Posterior cingulate gyrus (tissue), 11 donors: ENCODE data around the gene TMEM205.
"Not testable (repeated sequence)": the region's sequence is repeated elsewhere in the genome, so short reads cannot be mapped to it uniquely, and the experiment has no call there.

Experiments
- DNase-seq, 10 donors: peaks; one replicate each; pipeline versions ENCODE4 v3.0.0 to v3.0.0-alpha.2; 2020 to 2021; ENCODE audit warnings: mixed read lengths in 3 of 10
- intact Hi-C: fragments of 100-400 bp; cut with DNase I; formaldehyde crosslinking; loops from one replicate; pipeline ENCODE4 v1.15.1; 2023

The TMEM205 gene

DNA sequence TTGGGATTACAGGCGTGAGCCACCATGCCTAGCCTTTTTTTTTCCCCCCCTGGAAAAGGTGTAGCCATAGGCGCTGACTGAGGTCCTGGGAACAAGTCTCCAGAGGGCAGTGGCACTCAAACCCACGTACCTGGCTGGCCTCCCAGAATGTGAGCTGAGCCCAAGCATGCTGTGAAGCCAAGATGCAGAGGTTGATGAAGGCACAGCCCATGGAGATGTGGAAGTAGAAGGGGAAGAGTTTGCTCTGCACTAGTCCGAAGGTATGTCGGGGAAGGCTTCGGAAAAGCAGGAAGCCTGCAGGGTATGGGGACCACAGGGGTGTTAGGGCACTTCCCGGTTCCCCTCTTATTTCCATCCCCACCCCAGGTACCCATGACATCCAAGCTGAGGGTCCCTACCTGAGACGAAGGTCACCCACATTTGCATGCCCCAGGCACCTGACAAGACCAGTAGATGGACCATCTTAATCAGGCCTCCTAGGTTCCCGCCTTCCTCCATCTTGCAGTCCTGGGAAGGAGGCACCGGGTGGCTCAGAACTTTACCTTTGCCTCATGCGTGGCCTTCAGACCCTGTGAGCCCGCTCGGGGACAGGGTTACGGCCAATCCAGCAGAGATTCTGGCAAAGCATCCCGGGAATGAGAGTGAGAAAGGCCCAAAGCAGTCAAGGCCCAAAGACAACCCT is 805 bp downstream of the TMEM205 start:
- DNase-seq = no peak
- intact Hi-C loops = no loop called here

DNA sequence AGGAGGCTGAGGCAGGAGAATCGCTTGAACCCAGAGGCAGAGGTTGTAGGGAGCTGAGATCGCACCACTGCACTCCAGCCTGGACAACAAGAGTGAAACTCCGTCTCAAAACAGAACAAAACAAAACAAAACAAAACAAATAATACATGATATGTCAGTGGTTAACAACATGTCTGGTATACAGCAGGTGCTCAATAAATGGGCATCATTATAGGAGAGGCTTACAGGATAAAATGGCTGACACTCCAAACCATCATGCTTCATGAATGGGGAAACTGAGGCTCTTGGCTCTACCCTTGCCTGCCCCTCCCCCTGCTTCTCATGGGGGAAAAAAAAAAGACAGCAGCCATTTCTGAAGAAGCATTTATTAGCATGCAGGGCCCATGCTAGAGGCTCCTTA is 3.6 kb downstream of the TMEM205 start:
- intact Hi-C loops = no loop called here
- DNase-seq = no peak

DNA sequence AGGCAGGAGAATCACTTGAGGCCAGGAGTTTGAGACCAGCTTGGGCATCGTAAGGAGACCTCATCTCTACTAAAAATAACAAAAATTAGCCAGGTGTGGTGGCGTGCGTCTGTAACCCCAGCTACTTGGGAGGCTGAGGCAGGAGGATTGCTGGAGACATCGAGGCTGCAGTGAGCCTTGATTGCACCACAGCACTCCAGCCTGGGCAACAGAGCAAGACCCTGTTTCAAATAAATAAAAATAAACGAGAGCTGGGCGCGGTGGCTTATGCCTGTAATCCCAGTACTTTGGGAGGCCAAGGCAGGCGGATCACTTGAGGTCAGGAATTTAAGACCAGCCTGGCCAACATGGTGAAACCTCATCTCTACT is 6.0 kb downstream of the TMEM205 start:
- DNase-seq, intact Hi-C loops: not testable (repeated sequence)

DNA sequence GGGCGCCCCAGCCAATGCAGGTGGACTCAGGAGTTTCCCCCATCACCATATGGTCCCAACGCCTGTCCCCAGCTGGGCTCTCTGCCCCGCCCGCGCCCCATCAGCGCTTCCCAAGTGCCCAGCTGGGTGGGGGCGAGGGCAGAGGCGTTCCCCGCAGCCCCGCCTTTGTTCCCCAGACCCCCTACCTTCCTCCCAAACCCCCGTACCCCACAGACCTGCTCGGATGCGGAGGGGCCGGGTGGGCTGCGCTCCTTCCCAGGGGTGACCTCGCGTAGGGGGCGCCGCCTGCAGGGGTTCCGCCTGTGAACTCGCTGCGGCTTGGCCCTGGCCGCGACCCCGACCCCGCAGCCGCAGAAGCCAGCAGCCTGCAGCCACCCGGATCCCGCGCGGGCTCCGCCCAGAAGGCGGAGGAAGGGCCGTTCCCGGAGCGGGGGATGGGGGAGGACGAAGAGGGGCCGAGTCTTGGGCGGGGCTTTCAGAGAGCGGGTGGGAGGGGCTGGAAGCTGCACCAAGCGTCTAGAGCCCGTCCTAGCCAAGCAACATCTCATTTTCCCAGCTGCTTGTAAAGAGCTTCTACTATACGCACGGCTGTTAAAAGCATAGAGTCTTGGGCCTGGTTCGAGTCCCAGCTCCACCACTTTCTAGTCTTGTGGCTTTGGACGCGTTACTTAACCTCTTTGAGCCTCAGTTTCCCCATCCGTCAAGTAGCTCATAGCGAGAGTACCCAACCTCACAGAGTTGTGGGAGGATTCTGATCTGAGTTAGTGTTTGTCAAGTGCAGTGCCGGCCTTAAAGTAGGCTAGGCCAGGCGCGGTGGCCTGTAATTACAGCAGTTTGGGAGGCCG is 6.6 kb downstream of the TMEM205 start, which contains the start of gene RAB3D:
Gene RAB3D, minus strand, starts transcription at position 404 of the 845 bp plus-strand sequence. CDS start 2,258 bp downstream, outside the sequence.
- intact Hi-C loops = no loop called here
- DNase-seq = peak; percentile 79 to 98 (median 90)

DNA sequence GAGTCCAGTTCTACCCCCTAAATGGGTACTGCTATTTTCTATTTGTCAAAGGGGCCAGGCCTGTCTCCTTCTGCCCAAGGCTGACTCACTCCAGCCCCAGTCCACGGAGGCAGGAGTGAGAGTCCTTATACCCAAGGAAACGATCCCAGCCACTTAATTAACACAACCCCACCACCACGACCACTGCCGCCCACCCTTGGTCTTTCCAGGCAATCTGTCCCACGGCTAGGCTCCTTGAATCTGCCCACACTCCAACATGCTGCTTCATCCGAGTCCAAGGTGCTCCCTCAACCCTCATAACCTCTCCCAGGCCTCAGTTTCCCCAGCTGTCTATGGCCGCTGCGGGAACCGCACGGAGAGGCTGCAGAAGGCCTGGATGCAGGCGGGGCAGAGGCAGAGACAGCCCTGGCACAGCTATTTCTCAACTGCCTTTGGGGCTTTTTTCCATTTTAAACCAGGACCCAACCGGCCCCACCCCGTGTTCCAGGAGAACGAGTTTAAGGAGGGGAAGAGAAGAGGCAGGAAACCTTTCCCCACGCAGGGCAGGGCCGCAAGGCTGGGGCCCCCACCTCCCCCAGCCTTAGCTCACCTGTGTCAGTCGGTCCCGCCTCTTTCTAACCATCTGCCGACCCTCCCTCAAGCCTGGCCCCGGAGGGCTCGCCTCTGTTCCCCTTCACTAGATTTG is 7.4 kb downstream of the TMEM205 start:
- intact Hi-C loops = no loop called here
- peak in 1 of 10 donors; percentile 78 for DNase-seq

DNA sequence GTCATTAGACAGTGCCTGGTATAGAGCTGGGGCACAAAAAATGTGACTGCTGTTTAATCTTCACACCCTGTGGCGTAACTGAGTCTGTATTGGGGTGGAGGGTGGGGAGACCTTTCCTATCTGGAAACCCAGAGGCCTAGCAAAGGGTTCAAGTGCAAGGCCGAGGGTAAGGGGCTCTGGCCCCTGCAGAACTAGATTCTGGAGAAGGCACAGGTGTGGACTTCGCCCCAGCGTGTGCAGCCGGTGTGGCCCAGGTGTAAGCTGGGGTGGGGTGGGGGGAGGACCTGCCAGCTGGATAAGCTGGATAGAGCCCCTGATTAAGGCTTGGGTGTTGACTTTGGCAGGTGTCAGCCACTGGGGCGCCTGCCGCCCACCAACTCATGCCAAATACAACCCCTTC is 7.9 kb downstream of the TMEM205 start:
- intact Hi-C loops = no loop called here
- peak in 1 of 10 donors; percentile 55 for DNase-seq

DNA sequence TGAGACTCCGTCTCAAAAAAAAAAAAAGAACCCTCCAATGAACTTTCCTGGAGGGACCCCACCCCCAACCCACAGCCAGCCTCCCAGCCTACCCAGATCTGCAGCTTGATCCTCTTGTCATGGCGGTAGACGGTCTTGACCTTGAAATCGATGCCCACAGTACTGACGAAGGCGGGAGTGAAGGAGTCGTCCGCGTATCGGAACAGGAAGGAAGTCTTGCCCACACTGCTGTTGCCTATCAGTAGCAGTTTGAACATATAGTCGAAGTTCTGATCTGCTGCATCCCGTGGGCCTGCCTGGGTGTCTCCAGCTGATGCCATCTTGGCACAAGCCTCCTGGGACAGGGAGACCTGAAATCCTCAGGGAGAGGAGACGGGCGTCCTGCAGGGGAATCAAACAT is 9.0 kb downstream of the TMEM205 start:
- intact Hi-C loops = no loop called here
- DNase-seq = peak in 1 of 10 donors; percentile 38

DNA sequence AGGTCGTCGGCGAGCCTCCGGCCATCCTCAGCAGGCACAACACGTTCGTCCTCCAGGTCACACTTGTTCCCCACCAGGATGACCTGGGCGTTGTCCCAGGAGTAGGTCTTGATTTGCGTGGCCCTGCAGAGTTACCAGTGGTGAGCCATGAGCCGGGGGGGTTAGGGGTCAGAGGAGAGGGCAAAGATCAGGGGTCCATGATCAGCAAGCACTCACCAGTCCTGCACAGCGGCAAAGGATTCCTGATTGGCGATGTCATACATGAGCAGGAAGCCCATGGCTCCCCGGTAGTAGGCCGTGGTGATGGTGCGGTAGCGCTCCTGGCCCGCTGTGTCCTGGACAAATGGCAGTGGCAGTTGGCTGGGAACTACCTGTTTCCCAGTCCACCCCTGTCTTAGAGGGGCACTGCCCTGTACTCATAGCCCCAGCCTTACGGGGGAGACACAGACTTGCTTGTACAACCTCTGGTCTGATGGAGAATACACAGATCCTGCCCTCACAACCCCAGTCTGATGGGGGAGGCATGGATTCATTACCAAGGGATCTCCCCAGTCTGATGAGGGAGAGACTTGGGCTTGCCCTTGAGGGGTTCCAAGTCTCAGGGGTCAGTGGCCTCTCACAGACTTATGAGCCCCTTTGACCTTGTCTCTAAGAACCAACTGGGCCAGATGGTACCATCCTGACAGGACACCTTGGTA is 10.5 kb downstream of the TMEM205 start:
- peak in 1 of 10 donors; percentile 59 for DNase-seq
- intact Hi-C loops = no loop called here

DNA sequence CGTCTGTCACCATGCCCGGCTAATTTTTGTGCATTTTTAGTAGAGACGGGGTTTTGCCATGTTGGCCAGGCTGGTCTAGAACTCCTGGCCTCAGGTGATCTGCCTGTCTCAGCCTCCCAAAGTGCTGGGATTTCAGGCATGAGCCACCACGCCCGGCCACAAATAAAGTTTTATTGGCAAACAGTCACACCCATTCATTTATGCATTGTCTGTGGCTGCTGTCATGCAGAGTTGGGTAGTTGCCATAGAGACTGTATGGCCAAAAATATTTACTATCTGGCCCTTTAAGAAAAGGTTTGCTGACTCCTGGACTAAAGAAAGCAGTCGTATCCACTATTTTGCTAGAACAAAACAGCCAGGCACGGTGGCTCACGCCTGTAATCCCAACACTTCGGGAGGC is 12.2 kb downstream of the TMEM205 start:
- intact Hi-C loops = not testable (repeated sequence)
- DNase-seq = peak in 1 of 10 donors; percentile 35

DNA sequence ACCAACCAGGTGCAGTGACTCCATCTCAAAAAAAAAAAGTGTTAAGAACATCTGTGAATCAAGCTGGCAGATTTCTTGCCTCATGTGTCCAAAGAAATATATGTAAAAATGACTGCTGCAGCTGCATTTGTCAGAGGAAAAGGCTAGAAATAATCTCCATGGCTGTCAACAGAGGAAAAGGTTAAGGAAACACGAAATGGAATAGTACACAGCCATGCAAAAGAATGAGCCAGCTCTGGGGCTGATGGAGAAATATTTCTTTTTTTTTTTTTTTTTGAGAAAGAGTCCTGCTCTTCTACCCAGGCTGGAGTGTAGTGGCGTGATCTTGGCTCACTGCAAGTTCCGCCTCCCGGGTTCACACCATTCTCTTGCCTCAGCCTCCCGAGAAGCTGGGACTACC is 13.2 kb downstream of the TMEM205 start:
- intact Hi-C loops = no loop called here
- DNase-seq = peak in 1 of 10 donors; percentile 12

DNA sequence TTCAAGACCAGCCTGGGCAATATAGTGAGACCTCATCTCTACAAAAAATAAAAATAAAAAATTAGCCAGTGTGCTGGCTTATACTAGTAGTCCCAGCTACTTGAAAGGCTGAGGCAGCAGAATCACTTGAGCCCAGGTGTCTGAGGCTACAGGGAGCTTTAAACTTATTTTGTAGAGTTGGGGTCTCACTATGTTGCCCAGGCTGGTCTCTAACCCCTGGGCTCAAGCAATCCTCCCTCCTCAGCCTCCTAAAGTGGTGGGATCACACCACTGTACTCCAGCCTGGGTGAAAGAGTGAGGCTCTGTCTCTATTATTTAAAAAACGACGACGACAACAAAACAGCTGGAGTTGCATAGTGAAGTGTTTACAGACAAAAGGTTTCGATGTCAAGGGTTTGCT is 14.6 kb downstream of the TMEM205 start:
- intact Hi-C loops = no loop called here
- DNase-seq = no peak

DNA sequence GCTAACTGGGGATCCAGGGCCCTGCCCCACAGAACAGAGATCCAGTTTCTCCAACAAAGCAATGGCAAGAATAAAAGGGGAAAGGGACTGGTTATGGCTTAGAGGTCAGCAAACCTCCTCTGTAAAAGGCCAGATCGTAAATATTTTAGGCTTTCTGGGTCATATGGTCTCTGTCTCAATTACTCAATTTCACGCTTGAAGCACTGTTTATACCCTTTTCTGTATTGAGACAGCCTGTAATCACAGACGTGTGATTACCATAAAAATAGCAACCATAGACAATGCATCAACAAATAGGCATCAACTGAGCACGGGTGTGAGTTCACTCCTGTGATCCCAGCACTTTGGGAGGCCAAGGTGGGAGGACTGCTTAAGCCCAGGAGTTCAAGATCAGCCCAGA is 15.9 kb downstream of the TMEM205 start:
- DNase-seq = peak in 1 of 10 donors; percentile 36
- intact Hi-C loops = no loop called here

DNA sequence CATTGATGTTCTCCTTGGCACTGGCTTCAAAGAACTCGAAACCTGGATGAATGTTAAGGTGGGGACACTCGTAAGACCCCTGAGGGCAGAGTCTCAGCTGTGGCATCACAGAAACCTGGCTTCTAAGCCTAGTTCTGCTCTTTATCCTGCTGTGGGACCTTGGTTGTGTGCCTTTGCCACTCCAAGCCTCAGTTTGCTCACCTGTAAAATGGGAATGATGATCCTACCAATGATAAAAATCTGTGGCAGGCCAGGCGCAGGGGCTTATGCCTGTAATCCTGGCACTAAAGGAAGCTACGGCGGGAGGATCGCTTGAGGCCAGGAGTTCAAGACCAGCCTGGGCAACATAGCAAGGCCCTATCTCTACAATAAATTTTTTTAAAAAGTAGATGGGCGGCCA is 20.5 kb downstream of the TMEM205 start:
- DNase-seq = peak in 1 of 10 donors; percentile 16
- intact Hi-C loops = no loop called here

DNA sequence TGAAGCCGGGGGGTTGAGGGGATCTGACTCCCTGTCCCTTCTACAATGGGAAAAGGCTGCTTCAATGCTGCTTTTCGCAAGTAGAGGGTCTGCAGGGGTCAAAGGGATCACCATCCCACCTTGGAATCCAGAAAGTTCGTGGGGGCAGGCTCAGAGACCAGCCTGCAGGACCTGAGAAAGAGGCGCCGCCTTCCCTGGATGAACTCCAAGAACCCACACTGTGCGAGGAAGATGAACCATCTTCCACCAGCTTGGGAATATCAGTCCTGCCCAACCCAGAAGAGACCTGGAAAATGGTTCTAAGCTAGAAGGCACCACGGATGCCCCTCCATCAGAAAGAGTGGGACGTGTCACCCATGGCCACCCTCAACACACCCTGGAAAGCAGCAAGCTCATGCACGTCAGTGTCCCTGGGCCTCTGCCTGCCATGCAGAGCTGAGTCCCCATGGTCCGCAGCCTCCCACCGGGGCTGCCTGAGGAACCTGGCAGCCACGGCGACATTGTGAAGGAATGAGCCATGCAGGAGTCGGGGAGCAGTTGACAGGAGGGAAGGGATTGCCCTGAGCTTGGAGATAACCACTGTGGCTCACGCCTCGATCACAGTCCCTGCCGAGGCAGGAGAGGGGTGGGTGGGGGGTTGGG is 21.2 kb downstream of the TMEM205 start:
- DNase-seq = peak in 1 of 10 donors; percentile 46
- intact Hi-C loops = no loop called here

DNA sequence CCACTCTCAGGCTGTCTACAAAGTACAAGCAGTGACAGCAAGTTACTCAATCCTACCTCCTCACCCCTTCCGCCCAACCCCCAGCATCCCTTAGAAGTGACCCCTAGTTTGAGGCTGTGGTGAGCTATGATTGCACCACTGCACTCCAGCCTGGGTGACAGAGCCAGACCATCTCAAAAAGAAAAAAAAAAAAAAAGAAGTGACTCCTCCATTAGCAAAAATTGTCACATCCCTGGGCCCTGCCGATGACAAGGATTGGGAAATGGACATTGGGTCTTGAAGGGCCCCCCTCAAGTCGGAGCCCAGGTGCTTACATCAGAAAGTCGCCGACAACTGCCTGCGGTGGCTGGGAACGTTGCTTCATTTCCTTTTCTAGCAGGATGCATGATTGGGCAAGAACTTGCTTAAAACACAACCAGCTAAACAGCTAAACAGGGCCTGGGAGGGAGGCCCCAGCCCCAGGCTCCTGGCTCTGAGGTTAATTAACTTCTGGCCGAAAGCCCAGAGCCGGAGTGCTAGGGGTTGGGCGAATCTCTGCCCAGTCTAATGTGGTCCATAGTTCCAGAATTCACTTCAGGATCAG is 21.9 kb downstream of the TMEM205 start:
- intact Hi-C loops = no loop called here
- DNase-seq = peak in 8 of 10 donors; percentile 41 to 91 (median 52)

DNA sequence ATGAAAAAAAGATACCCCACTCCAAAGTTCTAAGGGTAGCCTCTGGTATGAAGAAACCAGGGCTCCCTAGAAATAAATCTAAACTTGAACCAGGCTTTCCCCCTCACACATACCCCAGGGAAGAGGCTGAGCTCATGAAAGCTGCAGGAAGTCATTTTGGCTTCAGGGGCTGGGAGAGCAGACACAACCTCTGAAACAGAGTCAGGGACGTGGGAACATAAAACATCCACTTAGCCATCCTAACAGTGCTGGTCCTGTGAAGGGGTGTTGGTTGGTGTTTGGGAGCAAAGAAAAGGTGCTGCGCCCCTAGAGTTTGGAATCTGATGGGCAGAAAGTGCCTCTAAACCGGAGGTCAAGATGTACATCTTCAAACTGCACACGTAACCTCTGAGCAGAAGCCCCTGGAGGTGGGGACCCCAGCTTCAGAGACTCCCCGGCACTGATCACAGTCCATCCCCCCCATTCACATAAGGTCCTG is 22.4 kb downstream of the TMEM205 start:
- DNase-seq = peak in 1 of 10 donors; percentile 0

DNA sequence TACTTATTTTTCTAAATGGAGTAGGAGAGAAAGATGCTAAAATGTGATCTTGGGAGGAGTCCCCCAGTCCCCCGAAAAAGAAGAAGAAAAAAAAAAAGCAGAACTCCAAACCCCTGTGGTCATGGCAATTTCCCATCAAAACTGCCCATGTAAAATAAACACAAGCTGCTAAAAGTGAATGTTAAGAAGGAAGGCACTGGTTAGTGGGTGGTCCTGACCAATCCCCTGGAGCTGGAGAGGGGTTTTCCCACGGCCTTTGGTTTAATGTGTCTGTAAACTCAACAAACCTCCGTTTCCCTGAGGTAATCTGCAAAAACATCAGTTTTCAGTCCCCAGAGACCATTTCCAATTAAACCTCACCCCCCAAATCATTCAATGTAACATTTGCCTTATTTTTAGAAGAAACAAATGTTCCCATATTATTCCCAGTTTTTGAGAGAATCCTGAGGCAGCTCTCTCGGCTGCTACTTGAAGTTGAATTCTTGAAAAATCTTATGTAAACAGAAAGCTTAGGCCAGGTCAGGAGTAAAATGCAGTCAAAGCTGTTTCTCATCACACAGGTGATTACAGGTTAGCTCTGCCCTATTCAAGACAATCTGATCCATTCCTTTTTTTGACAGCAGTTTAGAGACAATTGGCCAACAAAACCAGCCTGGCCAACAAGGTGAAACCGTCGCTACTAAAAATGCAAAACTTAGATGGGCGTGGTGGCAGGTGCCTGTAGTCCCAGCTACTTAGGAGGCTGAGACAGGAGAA is 23.6 kb downstream of the TMEM205 start:
- intact Hi-C loops = no loop called here

More for the DNA sequence above, 22.4 kb downstream of the TMEM205 start:
- intact Hi-C loops = no loop called here

More for the DNA sequence above, 23.6 kb downstream of the TMEM205 start:
- peak in 1 of 10 donors; percentile 6 for DNase-seq
